ENCODE results near the gene SIRPB2.

- TF ChIP-seq, protein P1, sequence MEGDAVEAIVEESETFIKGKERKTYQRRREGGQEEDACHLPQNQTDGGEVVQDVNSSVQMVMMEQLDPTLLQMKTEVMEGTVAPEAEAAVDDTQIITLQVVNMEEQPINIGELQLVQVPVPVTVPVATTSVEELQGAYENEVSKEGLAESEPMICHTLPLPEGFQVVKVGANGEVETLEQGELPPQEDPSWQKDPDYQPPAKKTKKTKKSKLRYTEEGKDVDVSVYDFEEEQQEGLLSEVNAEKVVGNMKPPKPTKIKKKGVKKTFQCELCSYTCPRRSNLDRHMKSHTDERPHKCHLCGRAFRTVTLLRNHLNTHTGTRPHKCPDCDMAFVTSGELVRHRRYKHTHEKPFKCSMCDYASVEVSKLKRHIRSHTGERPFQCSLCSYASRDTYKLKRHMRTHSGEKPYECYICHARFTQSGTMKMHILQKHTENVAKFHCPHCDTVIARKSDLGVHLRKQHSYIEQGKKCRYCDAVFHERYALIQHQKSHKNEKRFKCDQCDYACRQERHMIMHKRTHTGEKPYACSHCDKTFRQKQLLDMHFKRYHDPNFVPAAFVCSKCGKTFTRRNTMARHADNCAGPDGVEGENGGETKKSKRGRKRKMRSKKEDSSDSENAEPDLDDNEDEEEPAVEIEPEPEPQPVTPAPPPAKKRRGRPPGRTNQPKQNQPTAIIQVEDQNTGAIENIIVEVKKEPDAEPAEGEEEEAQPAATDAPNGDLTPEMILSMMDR (IDR thresholded peaks at IDR 0.05): no peak
- TF ChIP-seq ZFX (IDR thresholded peaks at IDR 0.05; ENCODE audit: borderline replicate concordance): no peak
Observed at GRCh38 chr20:1539816-1540419, 48.7 kb upstream of the SIRPB2 start.
